Peyer's patch (tissue), 4 donors: ENCODE data around the gene CIB1. TPM values are rescaled to one million over a fixed set of nuclear protein-coding genes. Genes with fewer than 3 reads are reported as not detected.

Experiments
- DNase-seq, 3 donors: peaks; one replicate each; pipeline ENCODE4 v3.0.0-alpha.2; 2017 to 2019
- H3K27ac ChIP-seq, 4 donors: fragments of 200-600 bp; sonication (generic); one replicate each; pipeline ENCODE4 v1.5.1; 2016 to 2019
- H3K27me3 ChIP-seq, 2 donors: fragments of 200-600 bp; sonication (generic); one replicate each; pipeline ENCODE4 v1.5.1; 2019
- H3K36me3 ChIP-seq, 3 donors: fragments of 200-600 bp; sonication (generic); one replicate each; pipeline ENCODE4 v1.5.1; 2016 to 2019
- H3K4me1 ChIP-seq, 4 donors: fragments of 200-600 bp; sonication (generic); one replicate each; pipeline ENCODE4 v1.5.1; 2016 to 2019
- H3K4me3 ChIP-seq, 4 donors: fragments of 200-600 bp; sonication (generic); 1 replicate in 3 of 4; 2 replicates in 1 of 4; pipeline ENCODE4 v1.5.1; 2016 to 2019; ENCODE audit warnings: mild to moderate bottlenecking in 1 of 4
- H3K9me3 ChIP-seq, 4 donors: fragments of 200-600 bp; sonication (generic); one replicate each; pipeline ENCODE4 v1.5.1; 2016 to 2019; ENCODE audit warnings: mild to moderate bottlenecking in 1 of 4
- POLR2A ChIP-seq, 2 donors: fragments of 450-650 bp; IDR thresholded peaks; one replicate each; pipeline ENCODE4 v1.5.1; 2017; ENCODE audit warnings: antibody characterized with exemption in 2 of 2, mild to moderate bottlenecking in 2 of 2, moderate library complexity in 2 of 2
- total RNA-seq, 4 donors: library from RNA; depleted of rRNA; stranded (reverse); fragments of >200 nt; gene quantifications; one replicate each; pipeline ENCODE4 v1.1.0, GENCODE V29; 2016
- TF ChIP-seq, protein P1 (sequence below), 6 experiments: fragments of 450-650 bp in 4 of 6; fragments of 200-600 bp in 2 of 6; sonication (generic) in 1 of 6; IDR thresholded peaks; one replicate each; pipeline ENCODE4 v1.5.1; 2017 to 2019; ENCODE audit warnings: antibody characterized with exemption in 6 of 6, mild to moderate bottlenecking in 3 of 6, moderate library complexity in 1 of 6

The CIB1 gene
- total RNA-seq, 4 donors from 2014 or later: 71.0 to 166 (median 130) TPM

DNA sequence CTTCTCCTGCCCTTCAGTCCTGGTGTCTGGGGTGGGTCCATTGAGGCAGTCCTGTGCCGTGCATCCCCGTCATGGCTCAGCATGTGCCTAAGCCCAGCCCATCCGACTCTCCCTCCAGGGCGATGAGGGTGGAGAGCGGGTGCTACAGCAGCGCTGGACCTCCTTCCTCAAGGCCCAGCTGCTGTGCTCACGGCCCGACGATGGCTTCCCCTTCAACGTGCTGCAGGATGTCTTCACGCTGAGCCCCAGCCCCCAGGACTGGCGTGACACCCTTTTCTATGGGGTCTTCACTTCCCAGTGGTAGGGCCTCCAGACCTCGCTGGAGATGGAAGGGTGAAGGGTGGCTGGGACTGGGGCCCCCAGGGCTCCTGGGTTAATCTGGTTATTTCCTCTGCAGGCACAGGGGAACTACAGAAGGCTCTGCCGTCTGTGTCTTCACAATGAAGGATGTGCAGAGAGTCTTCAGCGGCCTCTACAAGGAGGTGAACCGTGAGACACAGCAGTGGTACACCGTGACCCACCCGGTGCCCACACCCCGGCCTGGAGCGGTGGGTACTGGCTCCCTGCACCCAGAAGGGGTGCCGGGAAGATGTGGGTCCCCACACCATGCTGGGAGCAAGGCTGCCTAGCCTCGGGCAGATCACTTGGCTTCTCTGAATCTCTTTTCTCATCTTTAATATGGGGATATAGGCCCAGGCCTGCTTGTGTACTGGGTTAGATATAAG is 10.1 kb downstream of the CIB1 start:
- no peak overlapping the region for H3K4me3 ChIP-seq
- no peak for DNase-seq
- no peaks in the 10 kb centered on the region for H3K9me3 ChIP-seq
- H3K27ac ChIP-seq: no peak overlapping the region
- TF ChIP-seq, protein P1, sequence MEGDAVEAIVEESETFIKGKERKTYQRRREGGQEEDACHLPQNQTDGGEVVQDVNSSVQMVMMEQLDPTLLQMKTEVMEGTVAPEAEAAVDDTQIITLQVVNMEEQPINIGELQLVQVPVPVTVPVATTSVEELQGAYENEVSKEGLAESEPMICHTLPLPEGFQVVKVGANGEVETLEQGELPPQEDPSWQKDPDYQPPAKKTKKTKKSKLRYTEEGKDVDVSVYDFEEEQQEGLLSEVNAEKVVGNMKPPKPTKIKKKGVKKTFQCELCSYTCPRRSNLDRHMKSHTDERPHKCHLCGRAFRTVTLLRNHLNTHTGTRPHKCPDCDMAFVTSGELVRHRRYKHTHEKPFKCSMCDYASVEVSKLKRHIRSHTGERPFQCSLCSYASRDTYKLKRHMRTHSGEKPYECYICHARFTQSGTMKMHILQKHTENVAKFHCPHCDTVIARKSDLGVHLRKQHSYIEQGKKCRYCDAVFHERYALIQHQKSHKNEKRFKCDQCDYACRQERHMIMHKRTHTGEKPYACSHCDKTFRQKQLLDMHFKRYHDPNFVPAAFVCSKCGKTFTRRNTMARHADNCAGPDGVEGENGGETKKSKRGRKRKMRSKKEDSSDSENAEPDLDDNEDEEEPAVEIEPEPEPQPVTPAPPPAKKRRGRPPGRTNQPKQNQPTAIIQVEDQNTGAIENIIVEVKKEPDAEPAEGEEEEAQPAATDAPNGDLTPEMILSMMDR (IDR thresholded peaks at IDR 0.05): no peak
- TF ChIP-seq POLR2A (IDR thresholded peaks at IDR 0.05): no peak
- H3K36me3 ChIP-seq: peaks cover 0 to 76% (median 0%) of the 10 kb centered on the region in 3 donors
- H3K4me1 ChIP-seq: peaks cover 0 to 9% (median 0%) of the 10 kb centered on the region in 4 donors
- H3K27me3 ChIP-seq: no peaks in the 10 kb centered on the region

DNA sequence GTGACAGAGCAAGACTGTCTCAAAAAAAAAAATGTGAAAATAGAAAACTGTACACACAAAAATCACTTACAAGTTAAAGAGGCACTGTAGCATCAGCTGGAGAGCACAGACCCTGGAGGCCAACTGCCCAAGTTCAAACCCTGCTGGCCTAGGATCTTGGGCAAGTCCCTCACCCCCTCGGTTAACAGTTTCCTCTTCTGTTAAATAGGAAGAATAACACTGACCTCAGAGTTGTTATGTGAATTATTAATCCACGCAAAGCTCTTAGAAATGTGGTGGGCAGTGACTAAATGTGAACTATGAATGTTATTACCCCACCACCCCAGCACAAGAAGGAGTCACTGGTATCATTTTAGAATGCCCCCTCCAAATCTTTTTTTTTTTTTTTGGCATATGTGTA is 11.2 kb downstream of the CIB1 start:
- Histone ChIP-seq H3K36me3 (peaks cover 0 to 76% (median 0%) of the 10 kb centered on the region in 3 donors), H3K4me1 (peaks cover 0 to 5% (median under 1%) of the 10 kb centered on the region in 4 donors), H3K27ac (no peak overlapping the region), H3K9me3 (no peaks in the 10 kb centered on the region), H3K27me3 (no peaks in the 10 kb centered on the region), H3K4me3 (no peak overlapping the region)
- DNase-seq: no peak
- TF ChIP-seq, protein P1 (IDR thresholded peaks at IDR 0.05): no peak
- TF ChIP-seq POLR2A (IDR thresholded peaks at IDR 0.05): no peak

DNA sequence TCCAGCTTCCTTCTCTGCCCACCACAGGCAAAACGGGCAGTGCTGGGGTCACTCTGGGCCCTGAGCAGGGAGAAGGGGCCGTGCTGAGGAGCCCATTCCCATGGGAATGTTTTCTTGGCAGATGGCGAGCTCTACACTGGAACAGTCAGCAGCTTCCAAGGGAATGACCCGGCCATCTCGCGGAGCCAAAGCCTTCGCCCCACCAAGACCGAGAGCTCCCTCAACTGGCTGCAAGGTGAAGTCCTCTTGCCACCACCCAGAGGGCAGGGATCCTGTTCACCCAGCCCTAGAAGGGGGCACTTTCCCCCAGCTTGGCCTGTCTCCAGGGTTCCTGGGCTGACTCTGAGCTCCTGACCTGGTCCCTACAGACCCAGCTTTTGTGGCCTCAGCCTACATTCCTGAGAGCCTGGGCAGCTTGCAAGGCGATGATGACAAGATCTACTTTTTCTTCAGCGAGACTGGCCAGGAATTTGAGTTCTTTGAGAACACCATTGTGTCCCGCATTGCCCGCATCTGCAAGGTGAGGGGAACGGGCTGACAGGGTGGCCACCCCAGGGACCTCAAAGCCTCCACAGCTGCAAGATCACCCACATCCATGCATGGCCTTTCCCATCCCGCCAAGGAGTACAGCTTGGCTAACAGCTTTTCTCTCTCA is 12.4 kb downstream of the CIB1 start:
- H3K27ac ChIP-seq: peak overlapping the region in 2 of 4 donors; percentile 41 to 49
- TF ChIP-seq, protein P1 (IDR thresholded peaks at IDR 0.05): peak in 5 of 6 experiments; percentile 13 to 89 (median 80)
- TF ChIP-seq POLR2A (IDR thresholded peaks at IDR 0.05): peak in 1 of 2 donors; percentile 14
- no peak overlapping the region for H3K4me3 ChIP-seq
- H3K27me3 ChIP-seq: no peaks in the 10 kb centered on the region
- peaks cover 0 to 72% (median 0%) of the 10 kb centered on the region in 3 donors for H3K36me3 ChIP-seq
- peaks cover 0 to 8% (median 3%) of the 10 kb centered on the region in 4 donors for H3K4me1 ChIP-seq
- DNase-seq: peak in 2 of 3 donors; percentile 82 to 86
- H3K9me3 ChIP-seq: no peaks in the 10 kb centered on the region

DNA sequence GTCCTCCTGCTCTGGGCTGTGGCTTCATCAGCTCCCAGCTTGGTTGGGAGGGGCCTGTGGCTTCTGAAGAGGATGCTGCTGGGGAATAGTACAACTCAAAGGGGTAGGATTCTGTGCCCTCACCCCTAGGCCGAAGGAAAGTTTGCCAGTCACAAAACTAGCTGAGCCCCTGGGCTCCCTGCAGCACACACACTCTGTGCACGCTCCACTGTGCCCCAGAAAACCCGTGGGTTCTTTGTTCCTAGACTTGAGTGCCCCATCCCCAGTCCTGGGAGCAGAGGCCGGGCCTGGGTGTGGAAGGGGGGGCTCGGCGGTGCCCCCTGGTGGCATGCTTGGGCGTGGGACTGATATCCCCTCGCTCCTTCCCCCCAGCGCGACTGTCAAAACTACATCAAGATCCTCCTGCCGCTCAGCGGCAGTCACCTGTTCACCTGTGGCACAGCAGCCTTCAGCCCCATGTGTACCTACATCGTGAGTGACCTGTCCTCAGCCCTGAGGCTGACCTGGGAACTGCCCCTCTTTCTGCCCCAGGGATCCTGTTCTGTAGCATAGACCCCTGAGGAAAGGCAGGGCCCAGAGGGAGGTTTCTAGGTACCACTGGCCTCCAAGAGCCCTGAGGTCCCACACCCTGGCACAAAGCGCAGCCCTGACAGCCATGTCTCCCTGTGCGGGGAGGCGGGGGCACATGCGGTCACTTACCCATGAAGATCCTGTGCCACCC is 14.2 kb downstream of the CIB1 start:
- TF ChIP-seq, protein P1 (IDR thresholded peaks at IDR 0.05): peak; percentile 52 to 70 (median 58)
- no peak for TF ChIP-seq POLR2A (IDR thresholded peaks at IDR 0.05)
- Histone ChIP-seq H3K27ac (peak overlapping the region in 1 of 4 donors; percentile 18), H3K4me1 (peaks cover 0 to 12% (median 4%) of the 10 kb centered on the region in 4 donors), H3K36me3 (peaks cover 0 to 54% (median 0%) of the 10 kb centered on the region in 3 donors), H3K9me3 (no peaks in the 10 kb centered on the region), H3K27me3 (no peaks in the 10 kb centered on the region), H3K4me3 (no peak overlapping the region)
- DNase-seq: peak; percentile 65 to 75 (median 70)

DNA sequence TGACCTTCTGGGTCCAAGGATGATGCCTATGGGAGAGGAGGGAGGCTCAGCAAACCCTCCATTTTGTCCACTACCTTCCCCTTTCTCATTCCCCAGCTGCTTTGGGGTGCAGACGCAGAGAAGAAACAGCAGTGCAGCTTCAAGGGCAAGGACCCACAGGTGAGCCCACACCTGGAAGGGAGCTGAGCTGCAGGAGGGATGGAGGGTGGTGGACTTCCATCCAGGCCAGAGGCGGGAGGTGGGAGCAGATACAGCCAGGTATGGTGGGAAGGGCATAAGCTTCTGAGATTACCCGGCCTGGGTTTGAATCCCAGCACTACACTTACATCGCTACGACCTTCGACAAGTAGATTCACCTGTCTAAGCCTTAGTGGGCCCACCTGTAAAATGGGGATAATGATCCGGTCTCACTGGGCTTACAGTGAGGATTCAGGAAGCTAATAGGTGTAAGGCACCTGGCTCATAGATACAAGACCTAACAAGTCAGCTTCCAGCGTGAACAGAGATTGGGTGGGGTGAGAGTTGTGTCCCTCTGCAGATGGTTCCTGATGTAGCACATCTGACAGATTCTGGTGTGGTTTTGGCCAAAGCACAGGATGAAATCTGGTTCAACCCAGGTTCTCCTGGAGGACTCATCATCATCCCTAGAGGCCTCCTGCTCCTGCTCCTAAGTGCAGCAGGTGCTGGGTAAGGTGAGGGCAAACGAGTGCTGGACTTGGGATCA is 15.9 kb downstream of the CIB1 start:
- DNase-seq: no peak
- Histone ChIP-seq H3K4me1 (peaks cover 0 to 30% (median 9%) of the 10 kb centered on the region in 4 donors), H3K27me3 (no peaks in the 10 kb centered on the region), H3K36me3 (peaks cover 0 to 37% (median 0%) of the 10 kb centered on the region in 3 donors), H3K27ac (no peak overlapping the region), H3K4me3 (no peak overlapping the region), H3K9me3 (no peaks in the 10 kb centered on the region)
- TF ChIP-seq POLR2A (IDR thresholded peaks at IDR 0.05): no peak
